Activated T-cell treated with anti-CD3 and anti-CD28 coated beads, Interleukin-2, amount 50 U/mL, for 1 hour (primary cell): ENCODE results near the gene CYBA.

Experiments
- DNase-seq: peaks from one replicate; pipeline ENCODE4 v3.0.0-alpha.2; 2020

The CYBA gene

GRCh38 chr16:88650749-88651275 lies at the start of gene CYBA:
CYBA (minus strand) TSS chr16:88651053; CDS start chr16:88651013, 40 bp downstream.
- DNase-seq, result peak; percentile 83

DNA sequence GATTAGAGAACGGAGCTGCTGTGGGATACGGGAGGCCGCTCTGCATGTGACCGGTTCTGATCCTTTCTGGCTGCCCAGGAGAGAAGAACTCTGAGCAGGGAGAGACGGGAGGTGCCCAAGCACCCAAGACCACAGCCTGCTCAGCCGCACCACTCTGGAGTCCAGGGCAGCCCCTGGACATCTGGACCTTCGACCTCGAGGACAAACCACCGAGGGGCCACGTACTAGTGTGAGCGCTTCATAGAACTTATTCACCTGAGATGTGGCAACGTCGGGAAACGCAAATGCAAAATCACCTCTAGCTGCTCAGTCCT lies 49.4 kb upstream of the CYBA start:
- DNase-seq, result no peak

GRCh38 chr16:88699180-88699579 lies 48.3 kb upstream of the CYBA start:
- no peak for DNase-seq

GRCh38 chr16:88698646-88699045 lies 47.8 kb upstream of the CYBA start:
- DNase-seq, result no peak

DNA sequence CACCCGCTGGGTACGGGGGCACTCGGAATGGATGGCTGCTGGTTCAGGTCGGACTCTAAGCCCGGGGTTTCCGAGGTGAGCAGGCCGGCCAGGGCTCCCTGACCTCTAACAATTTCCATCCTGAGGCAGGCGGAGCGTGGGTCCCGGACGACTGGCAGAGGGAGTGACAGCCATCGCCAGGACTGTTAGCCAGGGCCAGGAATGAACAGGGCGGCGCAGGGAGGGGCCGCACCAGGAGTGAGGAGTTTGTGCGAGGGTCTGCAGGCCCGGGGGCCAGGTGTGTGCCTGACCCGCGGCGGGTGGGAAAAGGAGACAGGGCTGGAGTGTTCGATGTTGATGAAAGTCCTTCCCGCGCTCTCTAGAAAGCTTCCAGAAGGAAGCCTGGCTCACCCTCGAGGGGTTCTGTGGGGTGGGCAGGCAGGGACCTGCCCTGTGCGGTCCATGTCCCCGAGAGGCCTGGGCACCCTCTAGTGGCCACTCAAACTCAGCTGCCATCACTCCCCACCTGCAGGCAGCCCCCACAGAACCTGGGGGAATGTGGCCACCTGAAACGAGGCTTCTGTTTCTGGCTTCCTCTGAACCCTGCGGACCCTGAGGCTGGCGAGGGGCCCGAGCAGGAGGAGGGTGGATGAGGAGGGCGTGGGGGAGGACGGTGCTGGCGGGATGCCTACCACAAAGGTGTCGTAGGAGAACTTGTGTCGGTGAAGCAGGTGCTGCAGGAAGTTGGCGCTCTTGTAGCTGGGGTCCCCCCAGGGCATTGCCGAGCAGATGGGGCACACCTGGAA lies 47.2 kb upstream of the CYBA start:
- peak; percentile 46 for DNase-seq

DNA sequence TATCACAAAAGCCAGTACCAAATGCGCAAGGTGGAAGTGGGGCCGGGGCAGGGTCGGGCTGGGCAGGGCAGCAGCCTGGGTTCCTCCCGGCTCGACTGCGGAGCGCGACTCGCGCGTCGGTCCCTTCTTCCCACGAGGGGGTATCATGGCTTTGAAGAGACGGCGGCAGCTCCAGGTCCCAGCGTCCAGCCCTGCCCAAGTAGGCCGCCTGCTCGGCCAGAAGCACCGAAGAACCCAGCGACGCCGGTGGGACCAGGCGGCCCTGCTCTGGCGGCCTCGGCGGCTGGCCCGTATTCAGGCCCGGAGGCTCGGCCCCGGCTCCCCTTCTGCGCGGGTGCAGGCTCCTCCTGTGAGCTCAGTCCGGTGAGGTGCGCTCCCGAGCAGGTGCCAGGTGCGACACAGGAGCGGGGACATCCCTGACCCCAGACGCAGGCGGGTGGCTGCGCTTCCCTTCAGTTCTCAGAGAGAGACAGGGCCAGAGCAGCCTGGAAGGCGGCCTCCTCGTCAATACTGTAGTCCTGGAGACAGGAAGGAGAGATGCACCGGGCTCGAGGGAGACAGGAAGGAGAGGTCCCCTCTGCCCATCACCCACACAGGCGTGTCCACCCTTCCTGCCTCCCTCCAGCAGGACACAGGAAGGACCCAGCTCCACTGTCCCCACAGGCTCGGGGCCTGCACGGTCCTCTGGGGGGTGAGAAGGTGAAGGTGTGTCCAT lies 46.4 kb upstream of the CYBA start:
- no peak for DNase-seq

DNA sequence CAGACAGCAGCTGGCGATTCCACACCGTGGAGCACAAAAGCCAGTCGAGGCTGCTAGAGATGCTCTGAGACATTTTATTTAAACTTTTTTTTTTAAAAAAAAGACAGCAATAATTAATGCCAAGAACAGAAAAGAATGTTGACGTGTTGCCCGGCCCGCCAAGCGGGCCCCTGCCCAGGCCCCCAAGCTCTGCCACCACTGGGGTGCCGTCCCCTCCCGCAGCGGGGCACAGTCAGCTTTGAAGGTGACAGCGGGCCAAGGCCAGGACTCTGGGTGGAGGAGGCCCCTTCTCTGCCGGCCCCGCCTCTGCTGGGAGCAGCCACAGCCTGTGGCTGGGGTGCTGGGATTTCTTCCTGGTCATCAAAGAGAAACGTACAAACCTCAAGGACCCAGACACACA lies 45.6 kb upstream of the CYBA start:
- DNase-seq, result no peak

GRCh38 chr16:88695753-88696152 lies 44.9 kb upstream of the CYBA start:
- no peak for DNase-seq

GRCh38 chr16:88695218-88695617 lies 44.4 kb upstream of the CYBA start:
- DNase-seq, result no peak

- no peak for DNase-seq
Measured at GRCh38 chr16:88694221-88695087, 43.6 kb upstream of the CYBA start.

- no peak for DNase-seq
Measured at GRCh38 chr16:88693420-88694177, 42.7 kb upstream of the CYBA start.

- DNase-seq, result no peak
Measured at GRCh38 chr16:88692861-88693260, 42.0 kb upstream of the CYBA start.

- DNase-seq, result peak; percentile 53
Measured at GRCh38 chr16:88691924-88692560, 41.2 kb upstream of the CYBA start.

DNA sequence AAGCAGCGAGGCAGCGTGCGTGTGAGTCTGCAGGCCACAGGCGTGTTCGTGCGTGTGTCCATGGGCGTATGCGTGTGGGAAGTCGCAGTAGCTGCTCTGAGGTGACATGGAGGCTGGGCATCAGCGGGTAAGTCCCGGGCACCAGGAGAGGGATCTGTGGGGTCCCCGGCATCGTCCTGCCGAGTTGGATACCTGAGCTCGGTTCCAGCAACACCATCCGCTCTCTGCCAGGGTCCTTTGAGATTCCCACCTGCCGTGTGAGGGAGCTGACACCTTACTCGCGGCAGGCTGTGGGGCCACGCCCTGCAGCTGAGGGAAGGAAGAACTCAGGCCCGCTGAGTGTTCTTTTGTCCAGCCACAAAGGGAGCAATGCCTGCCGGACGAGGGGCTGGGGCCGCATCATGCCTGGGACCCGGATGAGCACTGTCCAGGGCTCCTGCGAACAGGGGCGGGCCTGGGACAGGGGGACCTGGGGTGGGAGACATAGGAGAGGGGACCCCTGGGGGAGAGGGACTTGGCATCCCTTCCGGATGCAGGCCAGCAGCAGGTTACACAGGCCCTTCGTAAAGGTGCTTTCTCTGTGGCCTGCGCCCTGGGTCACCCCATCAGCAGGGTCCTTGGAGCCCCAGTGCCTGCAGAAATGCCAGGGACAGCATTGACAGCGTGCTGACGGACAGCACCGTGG lies 40.4 kb upstream of the CYBA start:
- DNase-seq, result no peak

DNA sequence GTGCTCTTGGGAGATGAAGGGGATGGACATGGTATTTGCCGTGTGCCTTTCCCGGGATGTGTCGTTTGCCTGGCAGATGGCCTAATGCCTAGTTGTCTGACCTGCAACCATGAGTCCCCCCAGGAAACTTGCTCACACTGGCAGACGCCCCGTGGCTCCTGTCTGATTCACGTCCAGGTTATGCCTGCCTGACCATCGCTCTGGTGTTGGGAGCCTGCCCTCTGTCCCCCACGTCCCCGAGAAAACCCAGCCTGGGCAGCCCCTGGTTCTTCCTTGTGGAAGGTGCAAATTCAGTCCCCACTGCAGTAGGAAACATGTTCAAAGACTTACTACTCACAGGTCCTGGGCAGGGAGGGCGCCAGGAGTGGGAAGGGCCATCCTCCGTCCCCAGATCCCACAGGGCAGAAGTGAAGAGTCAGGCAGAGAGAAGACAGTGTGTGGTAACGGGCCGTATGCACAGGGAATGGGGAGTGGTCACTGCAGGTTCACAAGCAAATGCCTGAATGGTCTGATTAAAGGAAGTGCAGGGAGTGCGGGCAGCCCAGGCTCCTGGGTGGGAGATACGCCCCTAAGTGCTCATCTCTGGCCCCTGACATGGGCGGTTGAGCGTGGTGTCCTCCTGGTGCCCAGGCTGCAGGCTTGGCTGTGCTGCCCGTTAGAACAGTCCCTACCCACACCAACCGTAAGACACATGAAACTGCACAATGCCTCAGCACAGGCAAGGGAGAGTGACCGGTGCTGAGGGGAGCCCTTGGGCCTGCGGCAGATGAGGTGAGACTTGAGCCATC lies 39.7 kb upstream of the CYBA start:
- no peak for DNase-seq

DNA sequence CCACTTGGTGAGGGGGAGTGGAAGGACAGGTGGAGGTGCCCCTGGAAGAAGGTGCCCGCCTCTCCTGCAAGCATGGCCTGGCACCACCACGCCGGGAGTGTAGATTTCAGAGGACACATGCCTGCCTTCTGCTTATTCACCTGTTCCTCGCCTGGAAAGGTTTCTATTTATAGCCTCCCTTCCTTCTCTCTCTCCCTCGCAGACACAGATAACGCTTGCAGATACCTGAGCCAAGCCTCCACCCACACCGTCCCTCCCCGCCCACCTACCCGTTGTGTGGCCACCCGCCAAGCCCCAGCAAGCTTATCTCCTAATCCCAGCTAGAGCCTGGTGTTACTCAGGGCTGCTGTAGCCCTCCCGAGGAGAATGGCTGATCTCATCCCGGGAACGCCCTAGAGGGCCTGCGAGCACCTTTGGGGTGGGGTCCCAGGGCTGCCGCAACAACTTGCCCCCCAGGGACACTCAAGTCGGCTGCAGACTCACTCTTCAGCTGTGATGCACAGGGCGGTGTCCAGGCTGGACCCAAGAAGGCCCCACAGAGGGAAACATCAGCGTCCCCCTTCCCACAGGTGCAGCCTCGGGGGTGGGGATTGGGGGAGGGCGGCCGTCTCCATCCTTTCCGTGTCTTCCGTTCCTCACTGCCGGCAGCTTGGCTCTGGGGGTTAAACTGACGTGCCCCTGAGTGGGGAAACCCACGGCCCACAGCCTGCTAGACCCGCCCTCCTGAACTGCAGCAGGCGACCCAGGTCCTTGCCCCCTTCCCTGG lies 37.3 kb upstream of the CYBA start:
- no peak for DNase-seq

GRCh38 chr16:88687676-88688012 lies 36.8 kb upstream of the CYBA start:
- DNase-seq, result no peak

DNA sequence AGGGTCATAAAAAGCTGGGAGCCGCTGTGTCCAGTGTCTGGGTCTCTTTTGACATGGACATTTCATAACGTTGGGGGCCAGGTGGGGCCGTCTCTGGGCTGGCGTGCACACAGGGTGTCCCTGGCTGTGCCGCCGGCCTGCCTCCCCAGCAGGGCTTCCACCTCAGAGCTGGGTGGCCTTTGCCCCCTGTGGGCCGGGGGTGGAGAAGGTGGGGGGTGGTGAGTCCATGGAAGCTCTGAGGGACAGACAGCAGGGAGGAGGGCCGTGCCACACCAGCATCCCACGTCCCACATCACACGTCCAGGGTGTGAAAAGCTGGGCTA lies 36.4 kb upstream of the CYBA start:
- no peak for DNase-seq

DNA sequence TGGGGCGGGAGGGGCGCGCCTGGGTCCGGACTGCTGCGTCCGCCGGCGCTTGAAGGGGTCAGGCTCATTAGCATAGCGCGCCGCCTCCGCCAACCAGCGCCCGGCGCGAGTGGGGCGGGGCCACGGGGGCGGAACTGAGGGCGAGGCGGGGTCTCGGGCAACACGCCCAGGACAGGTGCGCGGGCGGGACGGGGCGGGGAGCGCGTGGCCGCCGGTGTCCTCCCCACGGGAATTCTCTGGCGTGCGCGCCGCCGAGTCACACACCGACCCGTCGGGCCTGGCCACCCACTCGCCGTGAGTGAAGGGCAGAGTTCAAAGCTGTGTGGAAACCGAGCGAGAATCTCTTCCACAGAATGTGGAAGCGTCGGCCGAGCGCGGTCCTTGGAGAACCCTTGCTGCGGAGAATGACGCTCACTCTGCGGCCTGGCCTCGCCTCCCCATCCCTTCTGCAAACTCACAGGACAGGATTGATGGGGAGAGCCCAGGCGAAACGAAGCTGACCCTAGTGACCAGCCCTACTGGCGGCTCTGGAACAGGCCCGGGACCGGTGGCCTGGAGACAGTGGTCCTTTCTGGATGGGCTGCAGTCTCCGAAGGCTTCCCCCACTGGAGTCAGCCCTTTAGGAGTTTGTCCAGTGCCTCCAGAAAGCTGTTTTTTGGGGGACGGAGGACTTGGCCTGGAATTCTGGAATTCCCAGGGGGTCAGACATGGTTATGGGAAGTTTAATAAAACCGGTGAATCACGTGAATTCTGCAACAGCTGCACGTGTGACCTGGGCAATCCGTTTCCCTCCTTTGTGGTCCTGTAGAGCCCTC lies 35.8 kb upstream of the CYBA start, which contains the start of gene SNAI3:
Gene SNAI3 (minus strand): TSS at position 69 of the 815 bp plus-strand sequence. CDS start 101 bp downstream, outside the sequence.
- peak; percentile 90 for DNase-seq
